ENCODE results near the gene UNC13D.
"Not testable (repeated sequence)": the region's sequence is repeated elsewhere in the genome, so short reads cannot be mapped to it uniquely, and the experiment has no call there.

Gene UNC13D

GRCh38 chr17:75819116-75819515 is 25.1 kb downstream of the UNC13D start:
- no peak for DNase-seq

GRCh38 chr17:75818326-75818885 is 25.8 kb downstream of the UNC13D start:
- DNase-seq, result no peak

- no peak for DNase-seq
Measured at GRCh38 chr17:75817571-75817970, 26.6 kb downstream of the UNC13D start.

GRCh38 chr17:75816693-75817092 is 27.5 kb downstream of the UNC13D start:
- DNase-seq, result no peak

- DNase-seq, result no peak
Measured at GRCh38 chr17:75815399-75815798, 28.8 kb downstream of the UNC13D start.

GRCh38 chr17:75814900-75815373 is 29.3 kb downstream of the UNC13D start:
- DNase-seq, result no peak

- DNase-seq, result no peak
Measured at GRCh38 chr17:75814021-75814395, 30.2 kb downstream of the UNC13D start.

GRCh38 chr17:75813081-75814020 is 30.9 kb downstream of the UNC13D start:
- no peak for DNase-seq

- no peak for DNase-seq
Measured at GRCh38 chr17:75812096-75813013, 31.8 kb downstream of the UNC13D start.

- DNase-seq, result no peak
Measured at GRCh38 chr17:75811174-75811573, 33.0 kb downstream of the UNC13D start.

GRCh38 chr17:75810756-75811155 is 33.4 kb downstream of the UNC13D start:
- DNase-seq, result not testable (repeated sequence)

- DNase-seq, result no peak
Measured at GRCh38 chr17:75810216-75810615, 34.0 kb downstream of the UNC13D start.

- DNase-seq, result no peak
Measured at GRCh38 chr17:75809631-75810111, 34.5 kb downstream of the UNC13D start.

GRCh38 chr17:75808905-75809621 is 35.1 kb downstream of the UNC13D start:
- DNase-seq, result peak in 1 of 3 experiments; percentile 58

- DNase-seq, result no peak
Measured at GRCh38 chr17:75808549-75808904, 35.7 kb downstream of the UNC13D start.

GRCh38 chr17:75807861-75808260 is 36.3 kb downstream of the UNC13D start:
- no peak for DNase-seq

- no peak for DNase-seq
Measured at GRCh38 chr17:75806822-75807500, 37.2 kb downstream of the UNC13D start.

- DNase-seq, result no peak
Measured at GRCh38 chr17:75803883-75804282, 40.3 kb downstream of the UNC13D start.

- no peak for DNase-seq
Measured at GRCh38 chr17:75799402-75799801, 44.8 kb downstream of the UNC13D start.

- no peak for DNase-seq
Measured at GRCh38 chr17:75795820-75796607, 48.2 kb downstream of the UNC13D start.

- no peak for DNase-seq
Measured at GRCh38 chr17:75793460-75793859, 50.7 kb downstream of the UNC13D start.
